Measurements from ENCODE around the gene ELMO1. TPM values are rescaled to one million over a fixed set of nuclear protein-coding genes. Genes with fewer than 3 reads are reported as not detected.
A peak's percentile ranks its signal among the peaks of the same experiment; 100 is the strongest.

Gene ELMO1
- total RNA-seq, 1 donor from 2014 or later, result 53.8 TPM

DNA sequence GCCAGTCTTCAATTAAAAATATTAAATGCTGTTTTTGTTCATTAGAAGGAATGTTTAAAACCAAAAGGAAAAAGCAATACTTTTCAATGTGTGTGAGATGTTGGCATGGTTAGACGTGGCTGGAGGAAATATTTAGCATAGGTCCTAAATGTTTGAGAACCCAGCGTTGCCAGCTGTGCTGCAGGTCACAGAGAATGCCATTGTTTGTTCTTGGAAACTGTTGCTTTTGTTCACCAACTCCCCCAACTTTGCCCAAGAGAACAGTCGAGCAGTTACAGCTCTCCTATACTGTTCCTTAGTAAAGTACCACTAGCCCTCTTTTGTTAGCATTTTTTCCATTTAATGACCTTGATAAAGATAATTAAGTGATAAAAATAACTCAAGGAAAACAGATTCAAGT is 44.5 kb upstream of the ELMO1 start:
- no peak for DNase-seq
- no peaks in the 10 kb centered on the region for H3K36me3 ChIP-seq
- H3K9me3 ChIP-seq, result no peaks in the 10 kb centered on the region
- no peaks in the 10 kb centered on the region for H3K27me3 ChIP-seq
- no peak overlapping the region for H3K4me3 ChIP-seq
- ATAC-seq, result no peak
- H3K4me1 ChIP-seq, result no peaks in the 10 kb centered on the region
- TF ChIP-seq, protein P1, sequence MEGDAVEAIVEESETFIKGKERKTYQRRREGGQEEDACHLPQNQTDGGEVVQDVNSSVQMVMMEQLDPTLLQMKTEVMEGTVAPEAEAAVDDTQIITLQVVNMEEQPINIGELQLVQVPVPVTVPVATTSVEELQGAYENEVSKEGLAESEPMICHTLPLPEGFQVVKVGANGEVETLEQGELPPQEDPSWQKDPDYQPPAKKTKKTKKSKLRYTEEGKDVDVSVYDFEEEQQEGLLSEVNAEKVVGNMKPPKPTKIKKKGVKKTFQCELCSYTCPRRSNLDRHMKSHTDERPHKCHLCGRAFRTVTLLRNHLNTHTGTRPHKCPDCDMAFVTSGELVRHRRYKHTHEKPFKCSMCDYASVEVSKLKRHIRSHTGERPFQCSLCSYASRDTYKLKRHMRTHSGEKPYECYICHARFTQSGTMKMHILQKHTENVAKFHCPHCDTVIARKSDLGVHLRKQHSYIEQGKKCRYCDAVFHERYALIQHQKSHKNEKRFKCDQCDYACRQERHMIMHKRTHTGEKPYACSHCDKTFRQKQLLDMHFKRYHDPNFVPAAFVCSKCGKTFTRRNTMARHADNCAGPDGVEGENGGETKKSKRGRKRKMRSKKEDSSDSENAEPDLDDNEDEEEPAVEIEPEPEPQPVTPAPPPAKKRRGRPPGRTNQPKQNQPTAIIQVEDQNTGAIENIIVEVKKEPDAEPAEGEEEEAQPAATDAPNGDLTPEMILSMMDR (IDR thresholded peaks at IDR 0.05), result no peak
- intact Hi-C loops (cut with DNase I), result no loop called here
- H3K27ac ChIP-seq, result no peak overlapping the region

DNA sequence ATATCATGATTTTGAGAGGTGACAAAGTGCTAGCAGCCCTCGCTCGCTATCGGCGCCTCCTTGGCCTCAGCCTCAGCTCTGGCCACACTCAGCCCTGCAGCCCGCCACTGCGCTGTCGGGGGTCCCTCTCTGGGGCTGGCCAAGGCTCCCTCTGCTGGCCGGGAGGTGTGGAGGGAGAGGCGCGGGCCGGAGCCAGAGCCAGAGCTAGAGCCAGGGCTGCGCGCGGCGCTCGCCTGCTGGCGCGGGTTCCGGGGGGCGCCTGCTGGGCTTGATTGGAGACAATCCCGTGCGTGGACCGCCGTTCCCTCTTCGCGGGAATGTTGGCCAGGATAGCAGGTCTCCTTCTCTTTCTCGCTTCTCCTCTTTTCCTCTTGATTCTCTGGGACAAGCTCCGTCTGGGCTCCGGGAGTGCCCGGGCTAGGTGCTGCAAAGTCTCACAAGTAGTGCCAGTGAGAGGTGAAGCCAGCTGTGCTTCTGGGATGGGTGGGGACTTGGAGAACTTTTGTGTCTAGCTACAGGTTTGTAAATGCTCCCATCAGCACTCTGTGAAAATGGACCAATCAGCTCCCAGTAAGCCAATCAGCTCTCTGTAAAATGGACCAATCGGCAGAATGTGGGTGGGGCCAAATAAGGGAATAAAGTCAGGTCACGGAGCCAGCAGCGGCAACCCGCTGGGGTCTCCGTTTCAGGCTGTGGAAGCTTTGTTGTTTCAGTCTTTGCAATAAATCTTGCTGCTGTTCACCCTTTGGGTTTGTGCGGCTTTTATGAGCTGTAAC is 43.4 kb upstream of the ELMO1 start:
- intact Hi-C loops (cut with DNase I), result no loop called here
- no peak overlapping the region for H3K4me3 ChIP-seq
- no peaks in the 10 kb centered on the region for H3K36me3 ChIP-seq
- no peaks in the 10 kb centered on the region for H3K27me3 ChIP-seq
- TF ChIP-seq, protein P1 (IDR thresholded peaks at IDR 0.05), result no peak
- ATAC-seq (no peak), DNase-seq (no peak)
- no peaks in the 10 kb centered on the region for H3K4me1 ChIP-seq
- no peak overlapping the region for H3K27ac ChIP-seq
- no peaks in the 10 kb centered on the region for H3K9me3 ChIP-seq

DNA sequence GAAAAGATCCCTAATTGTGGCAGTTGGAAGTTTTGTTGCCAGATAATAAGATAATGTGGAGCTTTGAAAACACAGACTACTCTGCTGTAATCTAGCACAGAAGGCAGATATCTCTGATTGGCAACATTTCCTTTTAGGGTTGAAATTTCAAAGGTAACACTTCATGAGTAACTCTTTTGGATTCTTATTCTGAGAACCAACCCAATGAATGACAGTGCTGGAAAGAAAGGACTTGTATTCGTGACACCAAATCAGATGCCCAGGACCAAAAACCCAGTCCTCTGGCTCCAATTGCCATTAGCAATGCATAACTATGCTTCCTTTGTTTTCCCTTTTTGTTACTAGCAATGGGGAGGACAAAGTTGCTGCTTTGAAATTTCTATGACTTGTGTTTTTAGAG is 41.0 kb upstream of the ELMO1 start:
- TF ChIP-seq, protein P1 (IDR thresholded peaks at IDR 0.05), result no peak
- Histone ChIP-seq H3K27ac (no peak overlapping the region), H3K36me3 (no peaks in the 10 kb centered on the region), H3K9me3 (no peaks in the 10 kb centered on the region), H3K4me1 (no peaks in the 10 kb centered on the region), H3K27me3 (no peaks in the 10 kb centered on the region), H3K4me3 (no peak overlapping the region)
- intact Hi-C loops (cut with DNase I), result no loop called here
- ATAC-seq (no peak), DNase-seq (no peak)

DNA sequence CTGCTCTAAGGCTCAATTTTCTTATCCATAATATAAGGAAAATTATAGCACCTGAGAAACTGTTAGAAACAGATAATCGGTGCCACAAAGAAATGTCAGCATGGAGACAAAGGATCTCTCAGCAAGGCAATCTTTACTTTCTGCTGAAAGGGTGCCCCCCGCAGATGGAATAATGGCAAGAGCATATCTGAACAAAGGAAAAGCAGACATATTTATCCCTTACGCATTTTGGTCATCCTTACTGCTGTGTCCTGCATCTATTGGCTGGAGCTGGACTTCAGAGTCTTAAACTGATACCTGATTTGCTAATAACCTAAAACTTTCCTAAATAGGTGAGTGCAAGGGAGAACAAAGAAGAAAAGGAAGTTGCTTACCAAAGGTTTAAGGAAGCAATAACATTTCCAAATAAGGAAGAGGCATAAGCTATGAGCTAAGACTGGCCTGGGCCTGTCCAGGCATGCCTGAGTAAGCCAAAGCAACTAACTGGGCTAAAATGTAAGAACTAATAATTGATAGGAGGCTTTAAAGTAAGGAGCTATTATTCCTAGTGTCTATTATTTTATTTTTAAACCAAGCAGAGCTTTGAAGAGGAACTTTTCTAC is 39.6 kb upstream of the ELMO1 start:
- no peaks in the 10 kb centered on the region for H3K4me1 ChIP-seq
- H3K4me3 ChIP-seq, result no peak overlapping the region
- H3K27me3 ChIP-seq, result no peaks in the 10 kb centered on the region
- peak overlapping the region; percentile 13 for H3K27ac ChIP-seq
- TF ChIP-seq, protein P1 (IDR thresholded peaks at IDR 0.05), result no peak
- H3K9me3 ChIP-seq, result no peaks in the 10 kb centered on the region
- no peaks in the 10 kb centered on the region for H3K36me3 ChIP-seq
- no peak for DNase-seq
- no peak for ATAC-seq
- intact Hi-C loops (cut with DNase I), result no loop called here

DNA sequence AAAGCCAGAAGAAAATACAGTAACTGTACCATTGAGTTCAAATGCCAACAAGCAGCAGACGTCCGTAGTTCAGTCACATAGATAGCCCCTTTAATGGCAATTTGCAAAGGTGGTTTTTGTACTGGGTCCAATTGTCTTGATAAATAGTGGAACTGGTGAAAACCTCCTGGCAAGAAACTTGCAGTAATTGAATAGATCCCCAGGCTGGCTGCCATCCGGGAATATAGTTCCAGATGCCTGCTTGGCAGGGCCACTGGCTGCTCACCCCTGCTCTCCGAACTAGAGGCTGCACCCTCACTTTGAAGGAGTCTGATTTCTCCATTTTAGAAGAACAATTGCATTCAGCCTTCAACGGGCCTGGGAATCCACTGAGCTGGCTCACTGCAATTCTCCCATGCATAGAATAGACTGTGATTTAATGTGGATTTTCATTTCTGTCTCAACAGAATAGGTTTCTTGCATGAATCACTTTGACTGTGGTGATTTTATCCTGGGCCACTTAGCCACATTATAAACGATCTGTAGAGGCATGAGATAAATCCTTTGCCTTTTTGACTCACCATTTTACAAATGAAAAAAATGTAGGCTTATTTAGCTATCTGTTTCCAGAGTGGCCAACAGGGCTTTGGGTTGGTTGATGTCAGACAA is 35.9 kb upstream of the ELMO1 start:
- Histone ChIP-seq H3K9me3 (no peaks in the 10 kb centered on the region), H3K4me1 (no peaks in the 10 kb centered on the region), H3K4me3 (no peak overlapping the region), H3K27me3 (no peaks in the 10 kb centered on the region), H3K27ac (no peak overlapping the region), H3K36me3 (no peaks in the 10 kb centered on the region)
- intact Hi-C loops (cut with DNase I), result no loop called here
- TF ChIP-seq, protein P1 (IDR thresholded peaks at IDR 0.05), result no peak
- DNase-seq, result no peak
- ATAC-seq, result no peak
